Small intestine (tissue), 7 donors: ENCODE results near the gene SCO2. TPM values are rescaled to one million over a fixed set of nuclear protein-coding genes. Genes with fewer than 3 reads are reported as not detected.

Source experiments
- DNase-seq, 2 donors: peaks; one replicate each; pipeline versions ENCODE4 v3.0.0 to v3.0.0-alpha.2; 2013
- FAIRE-seq: peaks from 2 replicates; lab custom pipeline; 2012; peaks lifted over from hg19 to GRCh38; lab: Jason Lieb, UNC
- H3K27ac ChIP-seq, 3 donors: one replicate each; pipeline ENCODE4 v1.5.1; 2013; ENCODE audit warnings: low read length in 2 of 3, mild to moderate bottlenecking in 2 of 3, control low read depth in 1 of 3, inconsistent platforms in 1 of 3, low read depth in 1 of 3, moderate library complexity in 1 of 3
- H3K27me3 ChIP-seq, 3 donors: one replicate each; pipeline ENCODE4 v1.6.1; 2013; ENCODE audit warnings: low read length in 3 of 3, inconsistent platforms in 1 of 3; ENCODE audit not compliant: control insufficient read depth in 3 of 3, insufficient read depth in 3 of 3
- H3K36me3 ChIP-seq, 3 donors: one replicate each; pipeline ENCODE4 v1.6.1; 2013; ENCODE audit warnings: low read length in 3 of 3, inconsistent platforms in 1 of 3, low read depth in 1 of 3, mild to moderate bottlenecking in 1 of 3, moderate library complexity in 1 of 3; ENCODE audit not compliant: control insufficient read depth in 3 of 3, insufficient read depth in 2 of 3
- H3K4me1 ChIP-seq, 3 donors: one replicate each; pipeline ENCODE4 v1.6.1; 2013; ENCODE audit warnings: low read length in 2 of 3, inconsistent platforms in 1 of 3, low read depth in 1 of 3, mild to moderate bottlenecking in 1 of 3, moderate library complexity in 1 of 3; ENCODE audit not compliant: control insufficient read depth in 3 of 3, insufficient read depth in 2 of 3
- H3K4me3 ChIP-seq, 3 donors: one replicate each; pipeline ENCODE4 v1.5.1; 2013; ENCODE audit warnings: low read length in 3 of 3, control low read depth in 1 of 3, inconsistent platforms in 1 of 3, low read depth in 1 of 3, mild to moderate bottlenecking in 1 of 3, moderate library complexity in 1 of 3
- H3K9me3 ChIP-seq, 2 donors: one replicate each; pipeline ENCODE4 v1.6.1; 2013; ENCODE audit warnings: low read depth in 1 of 2, low read length in 1 of 2; ENCODE audit not compliant: control insufficient read depth in 2 of 2, insufficient read depth in 1 of 2
- WGBS, 3 donors: extraction: QIAGEN DNeasy Blood & Tissue Kit; methylation state at CpG; one replicate each; pipeline ENCODE4 v1.1.7; 2013; 5-methylcytosine and 5-hydroxymethylcytosine counted together
- polyA plus RNA-seq, 4 donors: library from polyadenylated mRNA; stranded (reverse) in 3 of 4; unstranded in 1 of 4; fragments of 200-250 nt in 3 of 4; fragments of 120-200 nt in 1 of 4; gene quantifications; one replicate each; pipeline versions ENCODE4 v1.2.1 to v1.2.3, GENCODE V29; 2013
- donor health status: healthy with polysubstance abuse.
- donor health status: control.
- donor health status: control.
- donor health status: Bipolar disorder and iron deficiency.
- donor health status: healthy.

SCO2 gene
- polyA plus RNA-seq, 4 donors: 0.92 to 2.7 (median 2.3) TPM

DNA sequence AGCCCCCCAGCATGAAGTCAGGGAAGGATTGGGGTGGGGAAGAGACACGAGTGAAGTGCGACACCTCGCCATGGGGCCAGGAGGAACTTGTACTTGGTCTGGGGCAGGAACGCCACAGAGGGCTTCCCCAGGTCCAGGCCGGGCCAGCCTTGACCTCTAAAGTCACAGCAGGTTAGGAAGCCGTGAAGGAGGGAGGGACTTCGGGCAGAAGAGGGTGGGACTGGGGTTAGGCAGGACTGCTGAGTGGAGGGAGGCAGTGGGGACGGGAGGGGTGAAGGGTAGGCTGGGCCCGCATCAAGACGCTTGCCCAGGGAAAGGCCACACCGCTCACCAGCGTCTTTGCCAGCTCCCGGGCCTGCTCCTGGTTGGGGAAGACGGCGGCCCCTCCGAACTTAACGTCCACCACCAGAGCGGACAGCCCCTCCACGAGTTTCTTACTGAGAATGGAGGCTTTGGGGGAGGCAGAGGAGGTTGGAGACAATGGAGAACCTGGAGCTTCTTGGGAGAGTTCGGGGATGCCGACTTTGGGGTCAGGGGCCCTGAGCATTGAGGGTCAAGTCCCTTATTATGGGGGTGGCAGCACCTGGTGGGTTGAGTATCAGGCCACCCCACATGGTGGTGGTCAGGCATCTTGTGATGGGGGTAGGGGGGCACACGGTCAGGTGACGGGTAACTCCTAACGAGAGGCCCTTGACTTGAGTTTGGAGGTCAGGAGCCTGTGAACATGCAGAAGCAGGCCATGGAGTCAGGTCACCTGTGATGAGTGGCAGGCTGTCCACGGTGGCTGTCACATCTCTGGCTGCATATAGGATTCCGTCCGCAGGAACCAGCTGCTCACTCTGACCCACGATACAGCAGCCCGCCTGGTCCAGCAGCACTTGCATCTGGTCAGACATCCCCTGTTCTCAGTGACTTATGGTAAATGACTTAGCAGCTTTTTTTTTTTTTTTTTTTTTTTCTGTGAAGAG, 1.7 kb upstream of the SCO2 start:
- peaks cover 3 to 25% (median 3%) of the 10 kb centered on the region in 3 donors for H3K36me3 ChIP-seq
- H3K4me1 ChIP-seq: peaks cover 0 to 52% (median 7%) of the 10 kb centered on the region in 3 donors
- peak in 1 of 2 donors; percentile 24 for DNase-seq
- 46 to 61% (median 48%) methylated on average over 28 to 29 of the region's 29 CpGs for WGBS, 3 donors
- peak overlapping the region; percentile 86 to 100 (median 91) for H3K27ac ChIP-seq
- H3K9me3 ChIP-seq: no peaks in the 10 kb centered on the region
- peak overlapping the region; percentile 62 to 79 (median 74) for H3K4me3 ChIP-seq
- H3K27me3 ChIP-seq: peaks cover 0 to 23% (median 0%) of the 10 kb centered on the region in 3 donors
- FAIRE-seq: no peak

DNA sequence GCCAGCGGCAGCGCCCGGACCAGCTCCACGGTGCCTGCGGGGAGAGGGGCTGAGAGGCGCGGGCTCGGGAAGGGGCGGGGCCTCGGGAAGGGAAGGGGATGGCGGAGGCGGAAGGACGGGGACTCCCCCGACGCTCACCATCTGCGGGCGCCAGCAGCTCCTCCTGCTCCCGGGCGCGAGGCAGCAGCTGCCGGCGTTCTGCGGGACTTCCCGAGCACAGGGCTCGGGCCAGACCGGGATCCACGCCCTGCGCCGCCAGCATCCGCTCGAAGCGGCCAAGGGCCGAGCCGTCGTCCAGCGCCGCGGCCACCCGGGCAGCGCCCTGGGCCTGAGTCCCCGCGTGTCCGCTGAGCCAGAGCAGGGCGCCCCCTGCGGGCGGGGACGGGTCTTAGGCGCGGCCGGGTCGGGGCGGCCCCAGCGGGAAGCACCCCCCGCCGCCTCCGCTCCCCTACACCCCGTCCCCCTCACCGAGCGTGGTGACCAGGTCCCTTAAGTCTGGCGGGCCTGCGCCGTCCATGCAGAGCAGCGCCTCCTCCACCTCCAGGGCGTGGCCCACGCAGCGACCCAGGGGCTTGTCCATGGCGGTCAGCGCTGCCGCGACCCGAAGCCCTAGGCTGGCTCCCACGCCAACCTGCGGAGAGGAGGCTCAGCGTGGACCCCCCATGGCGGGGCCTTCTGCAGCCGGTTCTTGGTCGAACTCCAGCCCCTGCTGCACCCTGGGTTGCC, 873 bp upstream of the SCO2 start:
- WGBS, 3 donors: 1 to 4% (median 1%) methylated on average over 33 to 77 of the region's 77 CpGs
- Histone ChIP-seq H3K9me3 (no peaks in the 10 kb centered on the region), H3K36me3 (peaks cover 3 to 34% (median 10%) of the 10 kb centered on the region in 3 donors), H3K27ac (peak overlapping the region; percentile 86 to 100 (median 91)), H3K4me1 (peaks cover 0 to 49% (median 7%) of the 10 kb centered on the region in 3 donors), H3K4me3 (peak overlapping the region; percentile 62 to 79 (median 74)), H3K27me3 (peaks cover 0 to 16% (median 0%) of the 10 kb centered on the region in 3 donors)
- DNase-seq (peak; percentile 75 to 91), FAIRE-seq (no peak)

DNA sequence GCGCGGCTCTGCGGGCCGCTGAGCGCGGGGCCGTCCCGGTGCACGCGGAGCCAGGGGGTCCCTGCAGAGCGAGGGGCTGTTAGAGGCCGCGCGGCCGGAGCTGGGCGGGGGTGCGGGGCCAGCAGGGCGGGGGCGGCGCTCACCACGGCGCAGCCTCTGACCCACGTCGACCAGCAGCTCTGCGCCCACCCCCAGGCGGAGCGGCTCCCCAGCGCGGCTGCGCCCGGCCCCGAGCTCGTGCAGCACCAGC, 385 bp upstream of the SCO2 start:
- 0% methylated on average over 12 to 33 of the region's 33 CpGs for WGBS, 3 donors
- no peak for DNase-seq

DNA sequence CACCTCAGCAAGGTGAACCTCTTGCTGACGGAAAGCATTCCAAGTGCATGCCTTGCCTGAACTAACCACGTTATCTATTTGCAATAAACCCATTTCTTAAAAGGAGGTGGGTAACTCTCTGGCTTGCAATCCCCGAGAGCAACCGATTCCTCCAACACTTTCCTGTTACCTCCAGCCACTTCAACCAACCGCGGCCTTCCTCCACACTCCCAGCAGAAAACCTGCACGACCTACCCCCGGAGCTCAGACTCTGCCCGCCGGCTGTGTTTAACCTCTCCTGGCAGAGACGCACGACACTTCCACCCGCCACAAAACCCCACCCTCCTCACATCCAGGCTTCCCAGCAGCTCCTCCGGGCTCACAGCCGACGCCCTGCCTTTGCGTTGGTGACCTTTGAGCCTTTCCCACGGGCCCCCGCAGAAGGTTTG, 708 bp downstream of the SCO2 start:
- H3K27me3 ChIP-seq: peaks cover 0 to 4% (median 0%) of the 10 kb centered on the region in 3 donors
- FAIRE-seq: no peak
- peaks cover 3 to 44% (median 10%) of the 10 kb centered on the region in 3 donors for H3K36me3 ChIP-seq
- peak overlapping the region; percentile 91 to 100 (median 94) for H3K27ac ChIP-seq
- 1 to 4% (median 4%) methylated on average over 19 of the region's 19 CpGs for WGBS, 3 donors
- H3K4me3 ChIP-seq: peak overlapping the region; percentile 61 to 68 (median 62)
- no peaks in the 10 kb centered on the region for H3K9me3 ChIP-seq
- peak in 1 of 2 donors; percentile 83 for DNase-seq
- H3K4me1 ChIP-seq: peaks cover 0 to 37% (median 7%) of the 10 kb centered on the region in 3 donors

More for the DNA sequence above, 385 bp upstream of the SCO2 start:
- peaks cover 3 to 39% (median 10%) of the 10 kb centered on the region in 3 donors for H3K36me3 ChIP-seq
- peak overlapping the region; percentile 62 to 79 (median 74) for H3K4me3 ChIP-seq
- peaks cover 0 to 45% (median 7%) of the 10 kb centered on the region in 3 donors for H3K4me1 ChIP-seq
- H3K9me3 ChIP-seq: no peaks in the 10 kb centered on the region
- peaks cover 0 to 11% (median 0%) of the 10 kb centered on the region in 3 donors for H3K27me3 ChIP-seq
- H3K27ac ChIP-seq: peak overlapping the region; percentile 86 to 100 (median 91)
- FAIRE-seq: no peak

DNA sequence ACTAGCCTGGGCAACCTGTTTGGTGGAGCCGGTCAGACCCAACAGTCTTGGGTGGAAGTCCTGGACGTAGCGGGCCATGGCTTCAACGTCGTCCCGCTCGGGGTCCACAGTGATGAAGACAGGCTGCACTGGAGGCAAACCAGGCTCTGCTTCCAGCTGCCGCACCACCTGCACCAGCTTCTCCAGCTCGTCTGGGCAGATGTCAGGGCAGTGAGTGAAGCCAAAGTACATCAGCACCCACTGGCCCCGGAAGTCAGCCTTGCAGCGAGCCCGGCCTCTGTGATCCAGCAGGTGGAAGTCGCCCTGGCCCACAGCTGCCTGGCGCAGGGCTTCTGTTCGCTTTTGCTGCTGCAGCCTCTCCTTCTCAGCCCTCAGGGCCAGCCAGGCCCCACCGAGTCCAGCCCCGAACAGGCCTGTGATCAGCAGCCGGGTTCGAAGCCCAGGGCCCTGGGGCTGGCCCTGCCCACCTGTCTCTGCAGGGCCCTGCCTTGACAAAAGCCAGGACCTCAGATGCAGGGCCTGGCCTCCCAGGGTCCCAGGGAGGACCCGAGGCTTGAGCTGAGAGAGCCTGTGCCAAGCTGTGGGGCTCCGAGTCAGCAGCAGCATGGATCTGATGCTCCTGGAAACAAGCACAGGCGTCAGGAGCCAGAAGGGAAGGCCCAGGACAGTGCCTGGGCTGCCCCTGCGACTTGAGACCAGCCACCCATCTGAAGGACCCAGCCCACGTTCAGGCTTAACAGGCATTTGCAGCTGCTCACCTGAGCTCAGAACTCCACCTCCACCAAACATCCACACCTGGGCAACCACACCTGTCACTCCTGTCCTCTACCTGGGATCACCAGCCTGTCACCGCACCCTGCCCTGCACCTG, 1.4 kb downstream of the SCO2 start:
- Histone ChIP-seq H3K4me3 (peak overlapping the region in 2 of 3 donors; percentile 62 to 68), H3K4me1 (peaks cover 0 to 31% (median 5%) of the 10 kb centered on the region in 3 donors), H3K27me3 (peaks cover 0 to under 1% (median 0%) of the 10 kb centered on the region in 3 donors), H3K36me3 (peaks cover 3 to 50% (median 10%) of the 10 kb centered on the region in 3 donors), H3K27ac (peak overlapping the region; percentile 91 to 100 (median 94)), H3K9me3 (no peaks in the 10 kb centered on the region)
- FAIRE-seq (no peak), DNase-seq (peak in 1 of 2 donors; percentile 71)
- WGBS, 3 donors: 18 to 62% (median 30%) methylated on average over 24 to 25 of the region's 25 CpGs

DNA sequence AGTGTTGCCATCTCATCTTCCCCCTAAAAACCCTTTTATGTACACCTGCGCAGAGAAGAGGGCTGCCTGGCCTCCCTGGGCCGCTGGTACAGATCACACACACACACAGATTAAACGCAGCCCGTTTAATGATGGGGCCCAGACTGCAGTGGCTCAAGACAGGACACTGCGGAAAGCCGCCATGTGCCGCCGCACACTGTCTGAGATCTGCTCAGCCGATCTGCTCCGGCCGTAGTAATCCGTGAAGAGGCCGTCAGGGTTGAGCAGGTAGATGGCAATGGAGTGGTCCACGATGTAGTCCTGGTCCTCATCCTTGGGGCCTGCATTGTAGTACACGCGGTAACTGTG, 2.0 kb downstream of the SCO2 start:
- Histone ChIP-seq H3K27me3 (no peaks in the 10 kb centered on the region), H3K9me3 (no peaks in the 10 kb centered on the region), H3K27ac (peak overlapping the region in 1 of 3 donors; percentile 26), H3K4me1 (peaks cover 0 to 30% (median 3%) of the 10 kb centered on the region in 3 donors), H3K36me3 (peaks cover 3 to 56% (median 10%) of the 10 kb centered on the region in 3 donors), H3K4me3 (no peak overlapping the region)
- 63 to 88% (median 71%) methylated on average over 16 of the region's 16 CpGs for WGBS, 3 donors
- FAIRE-seq (no peak), DNase-seq (no peak)

DNA sequence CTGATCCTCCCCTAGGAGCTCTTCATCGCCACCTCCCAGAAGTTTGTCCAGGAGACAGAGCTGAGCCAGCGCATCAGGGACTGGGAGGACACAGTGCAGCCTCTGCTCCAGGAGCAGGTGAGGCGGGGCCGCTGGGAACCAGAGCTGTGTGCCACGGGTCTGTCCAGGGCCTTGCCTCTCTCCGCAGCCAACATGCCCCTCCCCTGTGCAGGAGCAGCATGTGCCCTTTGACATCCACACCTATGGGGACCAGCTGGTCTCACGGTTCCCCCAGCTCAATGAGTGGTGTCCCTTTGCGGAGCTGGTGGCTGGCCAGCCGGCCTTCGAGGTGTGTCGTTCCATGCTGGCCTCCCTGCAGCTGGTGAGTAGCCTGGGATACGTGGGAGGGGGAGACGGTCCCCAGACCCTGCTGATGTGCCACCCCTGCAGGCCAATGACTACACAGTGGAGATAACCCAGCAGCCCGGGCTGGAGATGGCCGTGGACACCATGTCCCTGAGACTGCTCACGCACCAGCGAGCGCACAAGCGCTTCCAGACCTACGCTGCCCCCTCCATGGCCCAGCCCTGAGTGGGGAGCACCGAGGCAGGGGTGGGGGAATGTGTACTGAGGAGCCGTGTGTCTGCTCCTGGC, 2.5 kb downstream of the SCO2 start:
- no peaks in the 10 kb centered on the region for H3K27me3 ChIP-seq
- H3K9me3 ChIP-seq: no peaks in the 10 kb centered on the region
- peaks cover 3 to 61% (median 11%) of the 10 kb centered on the region in 3 donors for H3K36me3 ChIP-seq
- no peak for DNase-seq
- H3K4me3 ChIP-seq: no peak overlapping the region
- WGBS, 3 donors: 72 to 83% (median 74%) methylated on average over 22 of the region's 22 CpGs
- H3K27ac ChIP-seq: no peak overlapping the region
- peaks cover 0 to 30% (median 2%) of the 10 kb centered on the region in 3 donors for H3K4me1 ChIP-seq
- no peak for FAIRE-seq
